Neural cell (in vitro differentiated cells): ENCODE results near the gene ROR2. TPM values are rescaled to one million over a fixed set of nuclear protein-coding genes. Genes with fewer than 3 reads are reported as not detected.

Experiments used
- H2AFZ ChIP-seq: fragments of 200-600, 300-800 bp; sonication (generic), shearing (Covaris generic); 2 replicates; pipeline ENCODE4 v1.6.0; 2014; ENCODE audit warnings: low read depth, mild to moderate bottlenecking, antibody characterized with exemption, low read length, moderate library complexity
- H3F3A ChIP-seq: fragments of 200-600 bp; shearing (Covaris generic); 2 replicates; pipeline ENCODE4 v1.6.1; 2016; ENCODE audit warnings: mild to moderate bottlenecking, moderate library complexity, mixed read lengths, antibody characterized with exemption, low read length; ENCODE audit not compliant: insufficient read depth, poor library complexity, severe bottlenecking
- H3K27ac ChIP-seq: fragments of 200-600, 300-800 bp; sonication (generic), shearing (Covaris generic); 2 replicates; pipeline ENCODE4 v1.5.1; 2014; ENCODE audit warnings: mild to moderate bottlenecking, low read length, moderate library complexity
- H3K27me3 ChIP-seq: fragments of 300-800, 200-600 bp; sonication (generic), shearing (Covaris generic); 2 replicates; pipeline ENCODE4 v1.6.0; 2014; ENCODE audit warnings: mild to moderate bottlenecking, low read depth, low read length, moderate library complexity; ENCODE audit not compliant: insufficient read depth
- H3K36me3 ChIP-seq: fragments of 300-800, 200-600 bp; sonication (generic), shearing (Covaris generic); 2 replicates; pipeline ENCODE4 v1.5.1; 2014; ENCODE audit warnings: mild to moderate bottlenecking, antibody characterized with exemption, low read length, moderate library complexity; ENCODE audit not compliant: insufficient read depth
- H3K4me2 ChIP-seq: fragments of 300-800, 200-600 bp; sonication (generic), shearing (Covaris generic); 2 replicates; pipeline ENCODE4 v1.6.0; 2014; ENCODE audit warnings: mild to moderate bottlenecking, low read length
- H3K4me3 ChIP-seq: fragments of 300-800, 200-600 bp; sonication (generic), shearing (Covaris generic); 2 replicates; pipeline ENCODE4 v1.5.1; 2014; ENCODE audit warnings: mild to moderate bottlenecking, low read length, moderate library complexity
- H3K79me2 ChIP-seq: fragments of 200-600 bp; shearing (Covaris generic); replicated peaks from 2 replicates; pipeline ENCODE4 v1.6.0; 2014; ENCODE audit warnings: mild to moderate bottlenecking, low read length, moderate library complexity; ENCODE audit not compliant: insufficient read depth
- H3K9ac ChIP-seq: fragments of 300-800, 200-600 bp; sonication (generic), shearing (Covaris generic); 2 replicates; pipeline ENCODE4 v1.6.1; 2016; ENCODE audit warnings: mild to moderate bottlenecking, low read length, mixed read lengths
- H3K9me2 ChIP-seq: fragments of 200-600 bp; shearing (Covaris generic); 2 replicates; pipeline ENCODE4 v1.6.1; 2016; ENCODE audit warnings: mild to moderate bottlenecking, low read length, mixed read lengths; ENCODE audit not compliant: insufficient read depth
- H3K9me3 ChIP-seq: fragments of 200-600, 300-800 bp; sonication (generic), shearing (Covaris generic); 2 replicates; pipeline ENCODE4 v1.6.1; 2016; ENCODE audit warnings: mild to moderate bottlenecking, mixed run types, low read length, moderate library complexity, mixed read lengths
- H4K20me1 ChIP-seq: fragments of 200-600 bp; shearing (Covaris generic); 2 replicates; pipeline ENCODE4 v1.6.1; 2016; ENCODE audit warnings: mild to moderate bottlenecking, mixed run types; ENCODE audit not compliant: insufficient read depth
- CTCF ChIP-seq: fragments of 450-650 bp; IDR thresholded peaks from 2 replicates; pipeline ENCODE4 v1.5.1; 2014; ENCODE audit warnings: antibody characterized with exemption, mild to moderate bottlenecking, moderate library complexity; ENCODE audit not compliant: poor library complexity, severe bottlenecking
- EP300 ChIP-seq: fragments of 450-650 bp; conservative IDR thresholded peaks from 2 replicates; pipeline ENCODE4 v1.6.1; 2014; ENCODE audit warnings: antibody characterized with exemption, mild to moderate bottlenecking, moderate library complexity; ENCODE audit not compliant: poor library complexity, severe bottlenecking
- EZH2 ChIP-seq: fragments of 200-600, 300-800 bp; shearing (Covaris generic), sonication (generic); IDR thresholded peaks from 2 replicates; pipeline ENCODE4 v1.6.1; 2014; ENCODE audit warnings: antibody characterized with exemption, low read length, borderline replicate concordance, mild to moderate bottlenecking; ENCODE audit not compliant: insufficient read depth, poor library complexity, severe bottlenecking
- MXI1 ChIP-seq: fragments of 450-650 bp; conservative IDR thresholded peaks from 2 replicates; pipeline ENCODE4 v1.6.1; 2014; ENCODE audit warnings: antibody characterized with exemption, mild to moderate bottlenecking; ENCODE audit not compliant: poor library complexity, severe bottlenecking
- POLR2AphosphoS5 ChIP-seq: IDR thresholded peaks from 2 replicates; pipeline ENCODE4 v1.6.1; 2012
- RAD21 ChIP-seq: fragments of 450-650 bp; conservative IDR thresholded peaks from 2 replicates; pipeline ENCODE4 v1.6.1; 2014; ENCODE audit warnings: antibody characterized with exemption, mild to moderate bottlenecking, moderate library complexity
- REST ChIP-seq: IDR thresholded peaks from 2 replicates; pipeline ENCODE4 v1.6.1; 2012; ENCODE audit warnings: borderline replicate concordance
- SMC3 ChIP-seq: fragments of 450-650 bp; conservative IDR thresholded peaks from 2 replicates; pipeline ENCODE4 v1.6.1; 2014; ENCODE audit warnings: antibody characterized with exemption, mild to moderate bottlenecking, moderate library complexity; ENCODE audit not compliant: poor library complexity
- TAF1 ChIP-seq: IDR thresholded peaks from 2 replicates; pipeline ENCODE4 v1.6.1; 2012; ENCODE audit warnings: low read depth
- polyA plus RNA-seq: library from polyadenylated mRNA; depleted of rRNA; stranded (reverse); fragments of >200 nt; gene quantifications from 2 replicates; pipeline ENCODE4 v1.2.3, GENCODE V29; 2014
- small RNA-seq, 3 experiments: library from RNA; depleted of rRNA; stranded (forward); fragments of <200 nt; gene quantifications; one replicate each; pipeline ENCODE3, GENCODE V24; 2012

The ROR2 gene
- polyA plus RNA-seq, 1 donor from 2014 or later, result 0.33 TPM

- Histone ChIP-seq H4K20me1 (no peaks in the 10 kb centered on the region), H3K9me3 (no peaks in the 10 kb centered on the region), H3K79me2 (no peaks in the 10 kb centered on the region), H3K27ac (no peak overlapping the region), H3K27me3 (no peaks in the 10 kb centered on the region), H2AFZ (no peak overlapping the region), H3K4me3 (no peak overlapping the region), H3K9ac (no peak overlapping the region), H3K9me2 (no peaks in the 10 kb centered on the region), H3K36me3 (no peaks in the 10 kb centered on the region), H3K4me2 (no peak overlapping the region), H3F3A (no peaks in the 10 kb centered on the region)
- no peak for TF ChIP-seq SMC3
- TF ChIP-seq POLR2AphosphoS5, result no peak
- TF ChIP-seq MXI1, result no peak
- TF ChIP-seq EP300, result no peak
- TF ChIP-seq TAF1, result no peak
- no peak for TF ChIP-seq CTCF
- TF ChIP-seq EZH2, result no peak
- no peak for TF ChIP-seq REST
- TF ChIP-seq RAD21, result no peak
These were observed 433.9 kb downstream of the ROR2 start for GRCh38 chr9:91516081-91516480.

- Histone ChIP-seq H3K4me3 (no peak overlapping the region), H3K27me3 (no peaks in the 10 kb centered on the region), H3K79me2 (no peaks in the 10 kb centered on the region), H3K9ac (no peak overlapping the region), H3K4me2 (no peak overlapping the region), H3K9me2 (no peaks in the 10 kb centered on the region), H4K20me1 (no peaks in the 10 kb centered on the region), H3K9me3 (no peaks in the 10 kb centered on the region), H2AFZ (no peak overlapping the region), H3F3A (no peaks in the 10 kb centered on the region), H3K36me3 (no peaks in the 10 kb centered on the region), H3K27ac (no peak overlapping the region)
- TF ChIP-seq REST, result no peak
- TF ChIP-seq MXI1, result no peak
- no peak for TF ChIP-seq SMC3
- no peak for TF ChIP-seq POLR2AphosphoS5
- no peak for TF ChIP-seq RAD21
- no peak for TF ChIP-seq EP300
- TF ChIP-seq EZH2, result no peak
- no peak for TF ChIP-seq TAF1
These were observed 434.8 kb downstream of the ROR2 start for GRCh38 chr9:91515074-91515687.

Small RNAs within 50 kb of the gene (small RNA-seq; reads per million reads assigned to genes)
- 0 reads per million in 3 experiments for gene MIR3910-1

Other genes with a start within 250 kb of the ROR2 start
- gene SPTLC1, start 165.2 kb upstream of the ROR2 start, polyA plus RNA-seq, result 67.1 and 74.8 TPM in 2 replicates